ENCODE results near the gene EPB41L1.

The EPB41L1 gene

GRCh38 chr20:36125097-36125496, 29.4 kb upstream of the EPB41L1 start:
- H3K27me3 ChIP-seq (ENCODE audit: insufficient read depth, low read length, poor library complexity): peaks cover 13% of the 10 kb centered on the region
- DNase-seq (no peak), ATAC-seq (ENCODE audit: insufficient read depth, low read depth) (no peak)
- H3K79me2 ChIP-seq (ENCODE audit: insufficient read depth, low read length): no peaks in the 10 kb centered on the region
- H3K9me3 ChIP-seq (ENCODE audit: insufficient read depth, low read length, severe bottlenecking): no peaks in the 10 kb centered on the region
- H3K4me1 ChIP-seq (ENCODE audit: insufficient read depth, low read length): no peaks in the 10 kb centered on the region
- no peak overlapping the region for H3K4me2 ChIP-seq (ENCODE audit: insufficient read depth, low read length)
- no peaks in the 10 kb centered on the region; the same call in 1 of the 2 replicates for H4K20me1 ChIP-seq (ENCODE audit: insufficient read depth, low read length)
- no peak for TF ChIP-seq CTCF (IDR thresholded peaks at IDR 0.05; ENCODE audit: borderline replicate concordance, extremely low read depth, low read length, poor library complexity, severe bottlenecking)
- no peak for TF ChIP-seq EZH2 (IDR thresholded peaks at IDR 0.05; ENCODE audit: borderline replicate concordance, low read depth, low read length, severe bottlenecking)
- no peak overlapping the region for H3K27ac ChIP-seq (ENCODE audit: low read length)
- H3K9ac ChIP-seq (ENCODE audit: low read depth, low read length): no peak overlapping the region
- no peak overlapping the region for H2AFZ ChIP-seq (ENCODE audit: low read depth, low read length)
- no peaks in the 10 kb centered on the region for H3K36me3 ChIP-seq (ENCODE audit: insufficient read depth, low read length)
- no peak overlapping the region for H3K4me3 ChIP-seq (ENCODE audit: low read depth in 1 of 2, low read length in 2 of 2)

DNA sequence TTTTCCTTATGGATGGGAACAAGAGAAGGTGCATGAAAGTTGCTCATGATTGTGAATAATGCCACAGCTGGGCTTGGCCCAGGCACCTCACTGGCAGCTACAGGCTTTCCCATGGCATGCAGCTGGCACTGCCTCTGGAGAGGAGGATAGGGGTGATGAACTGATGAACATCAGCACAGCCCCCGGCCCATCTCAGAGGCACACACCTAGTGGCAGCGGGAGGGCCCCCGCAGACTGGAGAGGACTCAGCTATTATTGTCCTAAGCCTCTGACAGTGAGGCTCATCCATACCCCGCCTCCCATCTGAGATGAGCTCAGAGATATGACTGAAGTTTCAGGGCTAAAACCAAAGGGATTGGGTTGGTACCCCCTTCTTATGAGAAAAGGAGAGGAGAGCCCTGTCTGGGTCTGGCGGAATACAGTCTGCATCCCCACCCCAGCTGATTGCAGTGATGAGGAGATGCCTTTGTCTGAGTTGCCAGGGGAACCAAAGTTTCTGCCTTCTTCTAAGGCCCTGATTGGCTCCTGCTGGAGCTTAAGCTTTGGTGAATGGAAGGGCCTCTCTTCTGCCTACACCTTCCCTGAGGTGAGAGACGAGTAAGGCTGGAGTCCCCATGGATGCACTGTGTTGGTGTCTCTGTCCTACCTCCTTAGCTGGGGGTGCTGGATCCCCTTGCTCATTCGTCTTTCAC, 27.6 kb upstream of the EPB41L1 start:
- no peaks in the 10 kb centered on the region for H3K9me3 ChIP-seq (ENCODE audit: insufficient read depth, low read length, severe bottlenecking)
- no peaks in the 10 kb centered on the region for H3K36me3 ChIP-seq (ENCODE audit: insufficient read depth, low read length)
- ATAC-seq (ENCODE audit: insufficient read depth, low read depth) (no peak), DNase-seq (no peak)
- no peak for TF ChIP-seq CTCF (IDR thresholded peaks at IDR 0.05; ENCODE audit: borderline replicate concordance, extremely low read depth, low read length, poor library complexity, severe bottlenecking)
- TF ChIP-seq EZH2 (IDR thresholded peaks at IDR 0.05; ENCODE audit: borderline replicate concordance, low read depth, low read length, severe bottlenecking): no peak
- no peaks in the 10 kb centered on the region for H3K4me1 ChIP-seq (ENCODE audit: insufficient read depth, low read length)
- H4K20me1 ChIP-seq (ENCODE audit: insufficient read depth, low read length): no peaks in the 10 kb centered on the region; the same call in 1 of the 2 replicates
- no peak overlapping the region for H3K4me3 ChIP-seq (ENCODE audit: low read depth in 1 of 2, low read length in 2 of 2)
- no peak overlapping the region for H3K9ac ChIP-seq (ENCODE audit: low read depth, low read length)
- no peaks in the 10 kb centered on the region for H3K79me2 ChIP-seq (ENCODE audit: insufficient read depth, low read length)
- H3K4me2 ChIP-seq (ENCODE audit: insufficient read depth, low read length): no peak overlapping the region
- H3K27me3 ChIP-seq (ENCODE audit: insufficient read depth, low read length, poor library complexity): peaks cover 10% of the 10 kb centered on the region
- H3K27ac ChIP-seq (ENCODE audit: low read length): no peak overlapping the region
- H2AFZ ChIP-seq (ENCODE audit: low read depth, low read length): no peak overlapping the region

- no peak overlapping the region for H2AFZ ChIP-seq (ENCODE audit: low read depth, low read length)
- no peak for TF ChIP-seq EZH2 (IDR thresholded peaks at IDR 0.05; ENCODE audit: borderline replicate concordance, low read depth, low read length, severe bottlenecking)
- TF ChIP-seq CTCF (IDR thresholded peaks at IDR 0.05; ENCODE audit: borderline replicate concordance, extremely low read depth, low read length, poor library complexity, severe bottlenecking): no peak
- no peak overlapping the region for H3K9ac ChIP-seq (ENCODE audit: low read depth, low read length)
- peaks cover 10% of the 10 kb centered on the region for H3K27me3 ChIP-seq (ENCODE audit: insufficient read depth, low read length, poor library complexity)
- no peak overlapping the region for H3K4me2 ChIP-seq (ENCODE audit: insufficient read depth, low read length)
- H3K4me1 ChIP-seq (ENCODE audit: insufficient read depth, low read length): no peaks in the 10 kb centered on the region
- H3K36me3 ChIP-seq (ENCODE audit: insufficient read depth, low read length): no peaks in the 10 kb centered on the region
- H3K9me3 ChIP-seq (ENCODE audit: insufficient read depth, low read length, severe bottlenecking): no peaks in the 10 kb centered on the region
- no peak overlapping the region for H3K27ac ChIP-seq (ENCODE audit: low read length)
- DNase-seq: no peak
- H3K4me3 ChIP-seq (ENCODE audit: low read depth in 1 of 2, low read length in 2 of 2): no peak overlapping the region
- no peak for ATAC-seq (ENCODE audit: insufficient read depth, low read depth)
- H4K20me1 ChIP-seq (ENCODE audit: insufficient read depth, low read length): no peaks in the 10 kb centered on the region; the same call in 1 of the 2 replicates
- H3K79me2 ChIP-seq (ENCODE audit: insufficient read depth, low read length): no peaks in the 10 kb centered on the region
Measured at GRCh38 chr20:36128463-36129159, 25.9 kb upstream of the EPB41L1 start.

Data from DND-41 (cell line).